Measurements from ENCODE around the gene SKI.
"Not testable (repeated sequence)": the region's sequence is repeated elsewhere in the genome, so short reads cannot be mapped to it uniquely, and the experiment has no call there.

The SKI gene

DNA sequence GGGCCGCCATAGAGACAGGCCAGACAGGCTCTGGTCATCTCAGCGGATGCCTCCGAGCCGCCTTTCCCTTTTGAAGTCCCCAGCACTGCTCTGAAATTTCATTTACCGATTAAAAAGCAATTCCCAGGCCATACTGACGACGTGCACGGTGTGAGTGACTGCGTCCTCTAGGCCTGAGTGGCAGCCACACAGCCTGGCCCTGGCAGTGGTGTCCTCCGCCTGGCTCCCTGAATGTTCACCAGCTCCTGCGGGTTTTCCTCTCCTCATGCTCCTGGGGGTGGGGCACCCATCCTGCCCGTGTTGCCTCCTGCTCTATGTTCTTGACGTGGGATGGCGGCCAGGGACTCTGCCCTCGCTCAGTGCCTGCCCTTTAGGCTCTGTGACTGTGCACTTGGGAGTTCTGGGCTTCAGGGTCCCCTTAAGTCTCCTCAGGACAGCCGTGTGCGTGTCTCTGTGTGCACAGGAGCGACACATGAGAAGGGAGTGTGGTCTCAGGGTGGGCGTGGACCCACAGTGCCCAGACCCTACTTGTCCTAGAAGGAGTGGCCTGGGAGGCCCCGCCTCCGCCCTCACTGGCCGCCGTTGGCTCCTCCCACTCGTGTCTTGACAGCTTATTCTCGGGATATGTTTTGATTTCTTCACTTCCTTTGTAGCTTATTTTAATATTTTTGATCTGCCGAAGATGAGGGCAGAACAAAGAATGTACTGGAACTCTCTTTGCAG lies 3.6 kb downstream of the SKI start:
- no peak for DNase-seq

- no peak for DNase-seq
Measured at GRCh38 chr1:2232255-2232915, 4.3 kb downstream of the SKI start.

DNA sequence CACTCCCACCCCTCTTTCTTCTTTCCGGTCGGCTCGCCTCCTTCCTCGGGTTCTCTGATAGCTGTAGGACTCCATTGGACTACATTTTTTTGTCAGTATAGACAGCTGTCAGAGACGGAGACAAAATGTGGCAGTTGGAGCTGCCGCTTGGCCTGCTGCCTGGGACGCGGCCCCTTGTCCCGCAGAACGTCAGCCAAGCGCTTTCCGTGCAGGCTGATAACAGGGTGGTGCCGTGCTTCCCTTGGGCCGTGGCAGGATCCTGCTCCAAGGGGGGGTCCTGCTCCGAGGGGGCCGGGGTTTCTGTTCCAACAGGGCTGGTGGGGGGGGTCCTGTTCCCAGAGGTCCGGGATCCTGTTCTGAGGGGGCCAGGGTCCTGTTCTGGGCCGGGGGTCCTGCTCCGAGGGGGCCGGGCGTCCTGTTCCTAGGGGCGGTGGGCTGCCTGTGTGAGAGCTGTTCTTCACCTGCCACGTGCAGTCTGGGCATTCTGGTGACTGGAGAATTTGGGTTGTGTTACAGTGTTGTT lies 4.9 kb downstream of the SKI start:
- peak; percentile 27 for DNase-seq

GRCh38 chr1:2233468-2233867 lies 5.3 kb downstream of the SKI start:
- no peak for DNase-seq

- no peak for DNase-seq
Measured at GRCh38 chr1:2233997-2234761, 6.1 kb downstream of the SKI start.

GRCh38 chr1:2234762-2235113 lies 6.6 kb downstream of the SKI start:
- no peak for DNase-seq

GRCh38 chr1:2235300-2235998 lies 7.3 kb downstream of the SKI start:
- no peak for DNase-seq

DNA sequence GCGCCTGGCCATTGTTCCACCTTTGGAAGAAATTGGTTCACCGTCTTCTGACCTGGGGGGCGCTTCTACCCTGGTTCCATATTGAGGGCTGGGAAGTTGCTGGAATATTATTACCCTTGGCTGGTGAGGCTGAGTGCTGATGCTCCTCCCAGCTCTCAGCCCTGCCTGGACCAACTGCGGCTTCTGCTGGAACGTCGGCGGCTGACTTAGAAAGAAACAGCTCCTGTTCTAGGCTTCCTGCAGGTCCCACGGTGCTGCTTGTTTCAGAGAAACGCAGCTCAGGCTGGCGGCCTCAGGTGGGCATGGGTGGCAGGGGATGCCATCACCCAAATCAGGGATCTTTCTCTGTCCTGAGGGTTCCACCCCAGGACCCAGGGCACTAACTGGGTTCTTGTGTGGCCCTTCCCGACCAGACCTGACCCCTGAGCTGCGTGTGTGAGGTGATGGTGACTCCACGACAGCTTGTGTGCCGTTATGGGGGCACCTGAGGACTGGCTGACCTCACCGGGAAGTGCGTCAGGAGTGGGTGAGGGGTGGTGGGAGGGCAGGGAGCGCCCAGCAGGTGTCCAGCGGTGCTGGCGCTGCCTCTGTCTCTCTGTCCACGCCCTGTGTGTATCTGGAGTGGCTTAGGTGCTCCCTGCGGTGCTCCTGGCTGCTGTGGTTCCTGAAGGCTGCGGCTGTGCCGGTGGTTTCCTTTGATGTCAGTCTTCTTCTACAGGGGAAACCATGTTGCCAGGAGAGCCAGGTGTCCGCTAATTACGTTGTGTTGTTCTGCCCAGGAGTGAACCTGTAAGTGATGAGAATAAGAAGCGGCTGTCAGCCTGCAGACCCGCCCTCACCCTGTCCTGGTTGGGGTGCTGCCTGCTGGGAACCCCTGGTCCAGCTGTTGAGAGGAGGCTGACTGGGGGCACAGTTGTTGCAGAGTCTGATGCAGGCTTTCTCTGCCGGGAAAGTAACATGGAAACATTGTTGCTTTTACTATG lies 8.9 kb downstream of the SKI start:
- DNase-seq, result no peak

DNA sequence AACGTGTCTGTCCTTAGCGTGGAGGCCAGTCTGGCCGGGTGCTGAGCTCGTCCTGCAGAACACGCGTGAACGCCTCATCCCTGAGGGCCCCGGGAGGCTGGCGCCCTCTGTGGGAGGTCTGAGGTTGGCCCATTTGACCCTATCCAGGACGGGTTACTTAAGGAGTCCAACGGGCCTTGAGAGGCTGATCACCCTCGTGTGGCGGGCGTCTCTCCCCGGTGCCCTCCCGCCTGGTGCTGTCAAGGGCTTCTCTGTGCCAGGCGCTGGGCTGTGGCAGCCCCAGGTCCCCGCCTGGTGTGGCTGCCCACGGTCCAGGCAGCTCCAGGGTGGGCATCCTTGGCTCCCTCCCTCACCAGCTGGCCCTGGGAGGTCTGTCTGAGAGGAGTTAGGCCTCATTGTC lies 9.7 kb downstream of the SKI start:
- DNase-seq, result no peak

- DNase-seq, result no peak
Measured at GRCh38 chr1:2238361-2239012, 10.4 kb downstream of the SKI start.

- no peak for DNase-seq
Measured at GRCh38 chr1:2239013-2239370, 10.9 kb downstream of the SKI start.

- no peak for DNase-seq
Measured at GRCh38 chr1:2239384-2239985, 11.4 kb downstream of the SKI start.

GRCh38 chr1:2240270-2241156 lies 12.4 kb downstream of the SKI start:
- DNase-seq, result no peak

DNA sequence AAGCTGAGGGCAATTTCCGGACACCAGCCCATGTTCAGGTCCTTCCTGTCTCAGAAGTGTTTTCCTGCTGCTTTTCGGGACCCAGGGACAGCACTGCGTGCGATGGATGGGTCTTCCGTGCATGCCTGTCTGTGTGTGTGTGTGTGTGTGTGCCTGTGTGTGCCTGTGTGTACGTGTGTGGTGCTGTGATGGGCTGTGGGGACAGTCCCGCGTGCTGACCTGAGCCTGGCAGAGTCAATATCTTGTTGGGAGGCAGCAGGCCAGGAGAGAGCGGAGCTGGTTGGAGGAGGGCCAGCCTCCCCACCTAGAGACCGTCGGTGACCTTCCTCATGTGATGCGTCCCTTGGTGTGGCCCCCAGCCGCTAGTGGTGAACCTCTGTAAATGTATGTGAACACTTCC lies 13.7 kb downstream of the SKI start:
- DNase-seq, result no peak

DNA sequence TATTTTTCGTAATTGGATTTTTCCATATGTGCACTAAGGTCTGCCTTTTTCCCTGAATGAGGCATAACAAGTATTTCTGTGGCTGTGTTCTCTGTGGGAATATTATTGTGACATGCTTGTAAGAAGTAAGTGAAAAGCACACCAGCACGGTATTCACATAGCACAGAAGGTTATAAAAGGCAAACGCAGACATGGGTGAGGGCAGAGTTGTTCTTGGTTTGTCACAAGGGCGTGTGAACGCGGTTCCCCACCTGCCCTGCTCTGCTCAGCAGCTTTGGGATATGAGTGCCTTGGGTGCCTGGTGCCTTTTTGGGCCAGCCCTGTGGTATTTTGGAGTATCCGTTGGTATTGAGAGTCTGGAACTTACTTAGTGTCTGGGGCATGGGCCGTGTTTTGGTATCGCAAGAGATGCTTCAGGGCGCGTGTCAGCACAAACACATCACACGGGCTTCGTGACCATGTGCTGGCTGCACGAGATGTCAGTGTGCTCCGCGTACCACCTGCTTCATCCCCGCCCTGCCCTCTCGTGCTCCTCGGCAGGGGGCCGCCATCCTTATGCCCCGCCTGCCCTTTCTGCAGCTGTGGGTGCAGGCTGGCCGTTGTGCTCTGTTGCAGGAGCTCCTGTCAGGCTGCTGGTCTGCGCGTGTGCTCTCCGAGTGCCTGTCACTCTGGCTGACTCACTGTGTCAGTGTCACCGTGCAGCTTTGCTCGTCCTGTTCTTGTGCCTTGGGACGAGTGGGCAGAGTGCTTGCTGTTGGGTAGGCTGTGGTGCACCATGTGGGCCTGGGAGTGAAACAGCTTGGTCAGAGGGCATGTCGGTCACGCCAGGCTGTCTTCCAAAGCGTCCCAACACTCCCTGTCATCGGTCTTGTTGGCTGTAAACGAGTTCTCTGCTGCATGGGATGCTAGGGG lies 15.0 kb downstream of the SKI start:
- DNase-seq, result no peak

GRCh38 chr1:2247045-2247394 lies 18.9 kb downstream of the SKI start:
- DNase-seq, result not testable (repeated sequence)

GRCh38 chr1:2247760-2248126 lies 19.6 kb downstream of the SKI start:
- no peak for DNase-seq

DNA sequence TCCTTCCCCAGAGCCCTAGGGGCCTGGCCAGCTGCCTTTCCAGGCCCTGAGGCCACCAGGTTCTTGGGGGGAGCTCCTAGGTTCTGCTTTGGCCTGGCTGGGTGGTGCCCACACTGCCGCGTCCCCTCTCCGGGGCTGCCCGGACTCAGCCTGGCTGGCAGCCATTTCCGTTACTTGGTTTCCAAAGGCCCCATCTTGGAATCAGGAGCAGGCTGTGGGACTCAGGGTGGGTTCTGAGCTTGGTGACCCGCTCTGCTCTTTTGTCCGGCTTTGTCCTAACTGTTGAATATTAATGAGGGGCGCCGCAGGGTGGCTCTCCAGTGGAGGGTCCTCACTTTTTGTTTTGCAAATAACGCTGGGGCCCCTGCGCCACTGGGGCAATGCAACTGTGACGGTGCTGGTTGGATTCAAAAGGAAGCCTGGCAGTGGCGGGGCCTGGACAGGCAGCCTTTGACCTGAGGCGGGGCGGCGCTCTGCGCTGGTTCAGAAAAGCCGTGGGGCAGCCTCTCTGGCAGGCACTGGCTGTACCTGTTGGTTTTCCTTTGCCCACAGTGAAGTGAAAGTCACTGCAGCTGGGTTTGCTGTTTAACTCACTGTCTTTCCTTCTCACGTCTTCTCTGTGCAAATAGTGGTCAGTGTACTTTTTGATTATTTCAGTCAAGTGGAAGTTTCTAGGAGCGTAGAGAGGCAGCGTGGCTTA lies 20.2 kb downstream of the SKI start:
- no peak for DNase-seq
